Sigmoid colon (tissue), 7 donors: ENCODE measurements around the gene TOP2B. TPM values are rescaled to one million over a fixed set of nuclear protein-coding genes. Genes with fewer than 3 reads are reported as not detected.

ENCODE experiments used
- DNase-seq: peaks from one replicate; pipeline ENCODE4 v3.0.0-alpha.2; 2019
- H3K27ac ChIP-seq, 4 donors: fragments of 200-600 bp; sonication (generic); one replicate each; pipeline ENCODE4 v1.5.1; 2016 to 2019; ENCODE audit warnings: mild to moderate bottlenecking in 1 of 4
- H3K27me3 ChIP-seq, 3 donors: fragments of 200-600 bp; sonication (generic); one replicate each; pipeline ENCODE4 v1.5.1; 2019; ENCODE audit warnings: mild to moderate bottlenecking in 1 of 3
- H3K36me3 ChIP-seq, 4 donors: fragments of 200-600 bp; sonication (generic); one replicate each; pipeline ENCODE4 v1.5.1; 2016 to 2019
- H3K4me1 ChIP-seq, 4 donors: fragments of 200-600 bp; sonication (generic); one replicate each; pipeline ENCODE4 v1.5.1; 2017 to 2019
- H3K4me3 ChIP-seq, 4 donors: fragments of 200-600 bp; sonication (generic); one replicate each; pipeline ENCODE4 v1.5.1; 2017 to 2019; ENCODE audit warnings: mild to moderate bottlenecking in 2 of 4, moderate library complexity in 1 of 4
- H3K9me3 ChIP-seq, 4 donors: fragments of 200-600 bp in 3 of 4; sonication (generic) in 3 of 4; one replicate each; pipeline versions ENCODE4 v1.5.1 to v1.6.1; 2013 to 2019
- EP300 ChIP-seq, 4 donors: sonication (generic); formaldehyde crosslinking; IDR thresholded peaks; one replicate each; pipeline ENCODE4 v1.6.1; 2017; ENCODE audit warnings: antibody characterized with exemption in 4 of 4
- POLR2A ChIP-seq, 2 donors: fragments of 450-650 bp; IDR thresholded peaks; one replicate each; pipeline ENCODE4 v1.6.1; 2016; ENCODE audit warnings: antibody characterized with exemption in 2 of 2, mild to moderate bottlenecking in 2 of 2, moderate library complexity in 2 of 2
- POLR2AphosphoS5 ChIP-seq, 4 donors: sonication (generic); formaldehyde crosslinking; IDR thresholded peaks; one replicate each; pipeline ENCODE4 v1.6.1; 2017; ENCODE audit warnings: antibody characterized with exemption in 4 of 4
- WGBS, 2 donors: extraction: QIAGEN DNeasy Blood & Tissue Kit; methylation state at CpG; one replicate each; pipeline ENCODE4 v1.1.7; 2013; 5-methylcytosine and 5-hydroxymethylcytosine counted together
- intact Hi-C: fragments of 100-400 bp; cut with DNase I; formaldehyde crosslinking; loops from one replicate; pipeline ENCODE4 v1.15.1; 2023
- polyA plus RNA-seq, 3 donors: library from polyadenylated mRNA; stranded (reverse); fragments of 200-250 nt; gene quantifications; one replicate each; pipeline ENCODE4 v1.2.3, GENCODE V29; 2013
- total RNA-seq, 4 donors: library from RNA; depleted of rRNA; stranded (reverse); fragments of >200 nt; gene quantifications; one replicate each; pipeline ENCODE4 v1.1.0, GENCODE V29; 2016
- TF ChIP-seq, protein P1 (sequence below), 4 experiments: fragments of 450-650 bp in 3 of 4; fragments of 200-600 bp in 1 of 4; IDR thresholded peaks; one replicate each; pipeline ENCODE4 v1.5.1; 2016 to 2019; ENCODE audit warnings: antibody characterized with exemption in 4 of 4, mild to moderate bottlenecking in 3 of 4, moderate library complexity in 2 of 4
- donor health status: healthy with polysubstance abuse.
- donor health status: Bipolar disorder and iron deficiency.
- donor health status: healthy.

The TOP2B gene
- total and polyA plus RNA-seq, 7 donors = 28.2 to 122 (median 89.5) TPM

- WGBS, 2 donors = 8 to 13% methylated on average over 14 of the region's 14 CpGs
- no peak for DNase-seq
- H3K27me3 ChIP-seq = no peaks in the 10 kb centered on the region
- intact Hi-C loops = loop anchor here (10.0 kb wide), 1 partner anchor 241 kb away; the partner anchor contains the start of gene RARB
- H3K36me3 ChIP-seq = no peaks in the 10 kb centered on the region
- no peaks in the 10 kb centered on the region for H3K9me3 ChIP-seq
- H3K4me1 ChIP-seq = peaks cover 0 to 34% (median 29%) of the 10 kb centered on the region in 4 donors
- peak overlapping the region; percentile 95 to 98 (median 96) for H3K27ac ChIP-seq
- TF ChIP-seq, protein P1, sequence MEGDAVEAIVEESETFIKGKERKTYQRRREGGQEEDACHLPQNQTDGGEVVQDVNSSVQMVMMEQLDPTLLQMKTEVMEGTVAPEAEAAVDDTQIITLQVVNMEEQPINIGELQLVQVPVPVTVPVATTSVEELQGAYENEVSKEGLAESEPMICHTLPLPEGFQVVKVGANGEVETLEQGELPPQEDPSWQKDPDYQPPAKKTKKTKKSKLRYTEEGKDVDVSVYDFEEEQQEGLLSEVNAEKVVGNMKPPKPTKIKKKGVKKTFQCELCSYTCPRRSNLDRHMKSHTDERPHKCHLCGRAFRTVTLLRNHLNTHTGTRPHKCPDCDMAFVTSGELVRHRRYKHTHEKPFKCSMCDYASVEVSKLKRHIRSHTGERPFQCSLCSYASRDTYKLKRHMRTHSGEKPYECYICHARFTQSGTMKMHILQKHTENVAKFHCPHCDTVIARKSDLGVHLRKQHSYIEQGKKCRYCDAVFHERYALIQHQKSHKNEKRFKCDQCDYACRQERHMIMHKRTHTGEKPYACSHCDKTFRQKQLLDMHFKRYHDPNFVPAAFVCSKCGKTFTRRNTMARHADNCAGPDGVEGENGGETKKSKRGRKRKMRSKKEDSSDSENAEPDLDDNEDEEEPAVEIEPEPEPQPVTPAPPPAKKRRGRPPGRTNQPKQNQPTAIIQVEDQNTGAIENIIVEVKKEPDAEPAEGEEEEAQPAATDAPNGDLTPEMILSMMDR (IDR thresholded peaks at IDR 0.05) = no peak
- TF ChIP-seq EP300 (IDR thresholded peaks at IDR 0.05) (no peak), POLR2A (IDR thresholded peaks at IDR 0.05) (no peak), POLR2AphosphoS5 (IDR thresholded peaks at IDR 0.05) (no peak)
- H3K4me3 ChIP-seq = peak overlapping the region; percentile 78 to 92 (median 82)
Measured at GRCh38 chr3:25665315-25666280, 891 bp upstream of the TOP2B start.

- 0% methylated on average over 115 of the region's 115 CpGs for WGBS, 2 donors
- H3K4me1 ChIP-seq = peaks cover 0 to 49% (median 39%) of the 10 kb centered on the region in 4 donors
- no peaks in the 10 kb centered on the region for H3K36me3 ChIP-seq
- H3K27me3 ChIP-seq = no peaks in the 10 kb centered on the region
- no peak for TF ChIP-seq EP300 (IDR thresholded peaks at IDR 0.05)
- TF ChIP-seq, protein P1 (IDR thresholded peaks at IDR 0.05) = no peak
- TF ChIP-seq POLR2AphosphoS5 (IDR thresholded peaks at IDR 0.05) = peak in 3 of 4 donors; percentile 52 to 68 (median 57)
- TF ChIP-seq POLR2A (IDR thresholded peaks at IDR 0.05) = no peak
- H3K9me3 ChIP-seq = no peaks in the 10 kb centered on the region
- peak overlapping the region; percentile 78 to 92 (median 82) for H3K4me3 ChIP-seq
- intact Hi-C loops = loop anchor here (2.0 to 10.0 kb wide), 2 partner anchors 119 to 239 kb away; partner anchors contain the start of genes NGLY1 and RARB
- peak overlapping the region; percentile 95 to 98 (median 96) for H3K27ac ChIP-seq
- peak; percentile 84 for DNase-seq
Measured at GRCh38 chr3:25663869-25664811, 567 bp downstream of the TOP2B start.

DNA sequence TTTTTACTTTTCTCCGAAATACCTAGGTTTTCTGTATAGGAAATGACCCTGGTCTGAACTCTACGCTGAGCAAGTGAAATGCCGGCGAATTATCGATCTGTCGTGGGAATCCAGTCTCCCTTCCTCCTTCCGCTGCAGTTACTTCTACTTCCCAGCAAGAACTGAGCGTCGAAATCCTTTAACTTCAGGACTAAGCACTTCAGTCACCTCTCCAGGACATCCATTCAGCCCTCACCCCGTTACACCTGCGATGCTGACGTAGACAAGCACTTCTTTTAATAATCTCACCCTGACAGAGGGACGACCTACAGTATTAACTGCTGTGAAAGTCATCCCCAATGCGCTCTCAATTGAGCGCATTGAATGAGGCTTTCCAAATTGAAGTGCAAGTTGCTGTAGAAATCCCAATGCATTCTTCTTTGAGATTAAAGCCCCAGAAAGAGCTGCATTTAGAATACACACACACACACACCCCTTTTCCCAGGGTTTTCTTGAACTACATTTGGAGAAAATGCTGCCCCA, 1.3 kb downstream of the TOP2B start:
- TF ChIP-seq, protein P1 (IDR thresholded peaks at IDR 0.05) = no peak
- TF ChIP-seq EP300 (IDR thresholded peaks at IDR 0.05) = no peak
- TF ChIP-seq POLR2A (IDR thresholded peaks at IDR 0.05) = no peak
- TF ChIP-seq POLR2AphosphoS5 (IDR thresholded peaks at IDR 0.05) = no peak
- Histone ChIP-seq H3K36me3 (no peaks in the 10 kb centered on the region), H3K27ac (peak overlapping the region; percentile 95 to 98 (median 96)), H3K4me3 (peak overlapping the region; percentile 78 to 92 (median 82)), H3K4me1 (peaks cover 0 to 56% (median 45%) of the 10 kb centered on the region in 4 donors), H3K27me3 (no peaks in the 10 kb centered on the region), H3K9me3 (no peaks in the 10 kb centered on the region)
- 0 to 1% methylated on average over 15 of the region's 15 CpGs for WGBS, 2 donors
- intact Hi-C loops = loop anchor here (2.0 to 10.0 kb wide), 2 partner anchors 119 to 239 kb away; partner anchors contain the start of genes NGLY1 and RARB
- no peak for DNase-seq

DNA sequence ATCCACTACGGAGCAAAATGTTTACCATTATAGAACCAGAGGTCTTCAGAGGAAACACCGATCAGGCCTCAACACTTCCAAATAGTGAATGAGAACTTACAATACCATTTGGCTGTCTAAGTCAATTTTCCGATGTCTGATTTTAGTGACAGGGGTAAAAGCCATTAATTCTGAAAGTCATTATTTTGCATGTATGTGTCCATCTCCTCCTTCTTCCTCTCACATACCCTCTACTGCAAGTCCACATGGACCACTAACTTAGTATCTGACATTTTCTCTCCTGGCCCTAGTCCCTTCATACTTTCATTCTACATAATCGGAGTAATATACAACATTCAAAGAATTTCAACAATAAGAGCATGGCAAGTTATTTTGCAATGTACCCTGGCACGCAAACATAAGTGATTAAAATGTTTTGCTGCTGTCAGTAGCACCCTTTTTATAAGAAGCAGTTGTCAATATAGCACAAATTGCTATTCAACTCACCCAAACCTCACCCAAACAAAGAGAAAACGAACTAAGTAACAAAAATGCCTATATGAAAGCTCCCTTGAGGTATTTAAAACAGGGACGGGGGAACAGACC, 1.9 kb downstream of the TOP2B start:
- peaks cover 0 to 59% (median 45%) of the 10 kb centered on the region in 4 donors for H3K4me1 ChIP-seq
- H3K4me3 ChIP-seq = peak overlapping the region; percentile 78 to 92 (median 82)
- intact Hi-C loops = loop anchor here (2.0 to 10.0 kb wide), 2 partner anchors 120 to 238 kb away; partner anchors contain the start of genes NGLY1 and RARB
- no peaks in the 10 kb centered on the region for H3K9me3 ChIP-seq
- peak overlapping the region; percentile 95 to 98 (median 96) for H3K27ac ChIP-seq
- WGBS, 2 donors = 8% methylated on average over 7 of the region's 7 CpGs
- TF ChIP-seq, protein P1 (IDR thresholded peaks at IDR 0.05) = no peak
- TF ChIP-seq POLR2A (IDR thresholded peaks at IDR 0.05) (no peak), POLR2AphosphoS5 (IDR thresholded peaks at IDR 0.05) (no peak), EP300 (IDR thresholded peaks at IDR 0.05) (no peak)
- no peaks in the 10 kb centered on the region for H3K36me3 ChIP-seq
- DNase-seq = no peak
- no peaks in the 10 kb centered on the region for H3K27me3 ChIP-seq
